NCI-H2029 treated with DMSO at 0.1 percent for 48 hours (cell line): ENCODE data around the gene UBN2.

Source experiments
- DNase-seq: peaks from one replicate; lab custom pipeline; 2025; lab: John Stamatoyannopoulos, UW

The UBN2 gene

GRCh38 chr7:139355320-139355719, 124.3 kb downstream of the UBN2 start:
- no peak for DNase-seq
